NCI-H1105 (cell line): ENCODE measurements around the gene ZMIZ1.

ENCODE experiments used
- DNase-seq: peaks from one replicate; lab custom pipeline; 2025; lab: John Stamatoyannopoulos, UW

The ZMIZ1 gene

GRCh38 chr10:79150444-79150754 is 81.6 kb downstream of the ZMIZ1 start:
- DNase-seq, result no peak

GRCh38 chr10:79152423-79152817 is 83.7 kb downstream of the ZMIZ1 start:
- DNase-seq, result no peak

DNA sequence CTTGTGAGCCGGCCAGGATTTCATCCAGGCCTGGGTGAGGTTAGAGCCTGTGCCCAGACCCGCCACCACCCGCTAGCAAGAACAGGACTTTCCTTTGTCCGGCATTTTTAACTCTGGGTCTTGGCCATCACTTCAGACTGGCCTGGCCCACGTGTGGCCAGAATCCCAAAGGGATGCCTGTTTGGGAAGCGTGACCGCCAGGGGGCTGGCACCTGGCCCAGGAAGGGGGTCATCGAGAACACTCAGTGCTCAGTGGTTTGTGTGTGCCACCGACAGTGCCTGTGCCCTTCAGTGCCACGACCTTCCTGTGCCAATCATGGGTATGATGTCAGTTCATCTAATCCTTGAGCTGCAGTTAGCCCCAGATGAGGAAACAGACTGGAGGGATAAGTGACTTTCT is 85.0 kb downstream of the ZMIZ1 start:
- DNase-seq, result no peak

- DNase-seq, result no peak
Measured at GRCh38 chr10:79155301-79156081, 86.7 kb downstream of the ZMIZ1 start.

GRCh38 chr10:79156334-79157274 is 87.8 kb downstream of the ZMIZ1 start:
- DNase-seq, result no peak

GRCh38 chr10:79158004-79158340 is 89.2 kb downstream of the ZMIZ1 start:
- DNase-seq, result no peak

DNA sequence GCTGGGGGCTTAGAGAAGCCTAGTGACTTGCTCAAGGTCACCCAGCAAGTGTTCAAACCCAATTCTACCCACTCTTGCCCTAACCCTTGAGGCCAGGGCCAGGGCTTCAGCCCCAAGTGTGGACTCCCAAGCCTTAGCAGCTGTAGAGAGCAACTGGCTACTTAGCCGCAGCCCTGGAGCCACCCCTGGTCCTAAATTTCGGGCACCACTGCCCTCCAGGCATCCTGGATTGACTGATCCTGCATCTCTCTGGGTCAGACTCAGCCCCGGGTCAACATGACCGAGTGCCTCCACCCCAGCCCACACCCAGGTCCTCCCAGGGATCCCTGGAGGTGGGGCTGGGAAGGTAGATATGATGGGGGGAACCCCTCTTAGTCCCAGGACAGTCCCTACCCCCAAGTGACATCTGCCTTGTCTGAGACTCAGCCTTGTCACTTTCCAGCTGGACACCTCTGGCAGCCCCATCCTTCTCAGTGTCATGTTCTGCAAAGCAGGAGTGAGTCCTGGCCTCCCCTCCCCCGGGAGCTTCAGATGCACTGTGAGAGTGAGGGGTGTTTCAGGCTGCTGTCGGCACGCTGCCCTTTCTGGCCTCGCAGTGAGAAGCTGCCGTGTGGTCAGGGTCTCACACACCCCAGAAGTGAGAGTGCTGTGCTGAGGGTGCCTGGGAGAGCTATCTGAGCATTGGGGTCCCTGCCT is 89.8 kb downstream of the ZMIZ1 start:
- DNase-seq, result no peak

GRCh38 chr10:79159141-79159651 is 90.4 kb downstream of the ZMIZ1 start:
- DNase-seq, result no peak

DNA sequence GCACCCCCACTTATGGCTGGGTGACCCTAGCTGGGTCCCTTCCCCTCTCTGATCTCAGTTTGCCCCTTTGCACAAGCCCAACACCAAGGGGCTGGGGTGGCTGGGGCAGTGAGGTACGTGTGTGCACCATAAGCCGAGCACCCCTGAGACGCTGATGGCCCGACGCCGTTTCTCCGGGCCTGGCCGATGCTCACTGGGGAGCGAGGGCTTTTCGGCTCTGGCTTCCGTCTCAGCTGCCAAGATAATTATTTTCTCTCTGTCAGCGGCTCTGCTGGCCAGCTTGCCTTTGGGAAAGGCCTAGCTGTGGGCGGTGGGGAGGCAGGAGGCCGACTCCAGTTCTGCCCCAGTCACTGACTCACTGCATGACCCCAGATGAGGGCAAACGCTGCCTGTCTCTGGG is 91.0 kb downstream of the ZMIZ1 start:
- no peak for DNase-seq

DNA sequence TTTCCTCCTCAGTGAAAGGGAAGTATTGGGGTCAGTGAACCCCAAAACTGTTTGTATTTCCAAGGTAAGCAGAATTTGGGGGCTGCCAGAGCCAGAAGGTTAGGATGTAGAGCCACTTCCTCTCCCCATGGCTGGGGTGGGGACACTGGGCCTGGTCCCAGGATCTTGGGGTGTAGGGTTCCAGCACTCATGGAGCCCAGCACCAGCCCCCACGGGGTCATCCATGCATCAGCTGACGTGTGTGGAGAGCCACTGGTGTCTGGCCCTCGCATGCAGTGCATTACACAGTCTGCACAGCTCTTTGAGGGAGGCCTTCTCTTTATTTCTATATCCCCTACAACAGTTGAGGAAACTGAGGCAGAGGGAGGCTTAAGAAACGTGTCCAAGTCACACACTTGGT is 91.4 kb downstream of the ZMIZ1 start:
- no peak for DNase-seq

DNA sequence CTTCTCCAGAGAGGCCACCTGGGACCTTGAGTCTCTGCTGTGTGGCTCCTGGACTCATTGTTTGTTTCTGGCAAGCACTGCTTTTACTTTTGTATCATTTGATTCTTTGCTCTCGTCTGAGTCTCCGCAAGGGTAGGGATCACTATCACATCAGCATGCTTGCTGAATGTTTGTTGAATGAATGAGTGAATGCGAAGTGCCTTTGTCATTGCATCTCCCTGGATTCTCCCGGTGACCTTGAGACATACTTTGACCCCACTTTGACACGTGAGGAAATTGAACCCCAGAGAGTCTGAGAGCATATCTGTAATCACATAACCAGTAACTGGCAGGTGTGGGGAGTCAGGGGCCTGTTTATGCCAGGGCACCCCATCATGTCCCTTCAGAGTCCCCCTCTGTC is 92.8 kb downstream of the ZMIZ1 start:
- no peak for DNase-seq

GRCh38 chr10:79162022-79162421 is 93.3 kb downstream of the ZMIZ1 start:
- no peak for DNase-seq

- no peak for DNase-seq
Measured at GRCh38 chr10:79162861-79163665, 94.3 kb downstream of the ZMIZ1 start.

DNA sequence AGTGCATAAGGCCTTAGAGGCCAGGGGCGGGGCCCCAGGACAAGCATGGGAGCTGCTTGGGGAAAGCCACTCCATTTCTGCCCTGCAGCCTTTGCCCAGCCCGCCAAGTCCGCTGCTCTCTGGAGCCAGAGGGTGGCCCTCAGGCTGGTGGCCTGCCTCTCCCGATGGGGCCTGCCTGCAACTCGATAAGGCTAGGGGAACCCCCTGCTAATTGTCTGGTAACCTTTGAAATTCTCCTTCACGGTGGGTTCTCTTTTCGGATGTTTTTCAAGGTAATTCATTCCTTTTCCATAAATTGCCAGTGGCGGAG is 94.9 kb downstream of the ZMIZ1 start:
- DNase-seq, result no peak

GRCh38 chr10:79164075-79164474 is 95.3 kb downstream of the ZMIZ1 start:
- no peak for DNase-seq

DNA sequence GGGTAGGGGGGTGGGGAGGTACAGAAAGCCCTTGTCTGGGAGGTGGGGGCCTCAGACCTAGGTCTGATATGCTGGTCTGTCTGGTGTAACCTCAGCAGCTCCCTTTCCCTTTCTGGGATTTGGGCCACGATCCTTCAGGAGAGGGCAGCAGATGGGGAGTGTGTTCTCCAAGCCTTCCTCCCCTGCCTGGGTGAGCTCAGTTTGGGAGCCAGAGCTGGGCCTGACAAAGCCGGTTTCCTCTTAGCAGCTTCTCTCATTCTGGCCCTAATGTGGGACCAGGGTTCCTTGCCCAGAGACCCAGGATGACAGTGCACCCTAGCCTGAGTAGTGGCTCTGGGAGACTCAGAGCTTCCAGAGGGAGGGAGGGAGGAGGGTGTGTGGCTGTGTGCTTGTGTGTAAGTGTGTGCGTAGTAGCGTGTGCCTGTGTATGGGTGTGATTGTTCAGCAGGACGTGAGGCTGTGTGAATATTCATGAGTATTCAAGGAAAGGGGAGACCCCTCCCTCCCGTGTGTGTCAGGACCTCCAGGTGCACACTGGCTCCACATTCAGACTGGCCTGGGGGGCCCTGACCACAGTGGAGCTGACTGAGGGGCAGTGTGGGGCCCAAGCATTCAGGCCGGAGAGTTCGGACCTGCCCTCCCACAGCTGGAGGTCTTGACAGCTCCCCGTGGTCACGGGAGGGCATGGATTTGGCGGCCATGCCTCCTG is 96.5 kb downstream of the ZMIZ1 start:
- no peak for DNase-seq

GRCh38 chr10:79166312-79166721 is 97.6 kb downstream of the ZMIZ1 start:
- DNase-seq, result no peak

DNA sequence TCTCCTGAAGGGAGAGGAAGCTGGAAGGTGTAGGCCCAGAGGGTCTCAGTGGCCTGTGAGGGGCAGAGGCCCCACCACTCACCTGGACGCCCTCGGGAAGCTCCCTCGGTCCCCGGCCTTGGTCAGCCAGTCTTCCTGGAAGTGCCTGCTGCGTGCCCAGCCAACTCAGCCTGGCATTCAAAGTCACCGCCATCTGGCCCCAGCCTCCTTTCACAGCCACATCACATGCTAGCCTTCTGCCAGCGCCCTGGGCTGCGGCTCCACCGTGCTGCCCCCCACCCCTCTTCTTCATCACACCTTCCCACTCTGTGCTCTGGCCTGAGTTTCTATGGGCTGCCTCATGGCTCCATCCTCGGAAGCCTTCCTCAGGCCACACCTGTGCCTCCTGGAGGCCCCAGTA is 98.0 kb downstream of the ZMIZ1 start:
- DNase-seq, result no peak

DNA sequence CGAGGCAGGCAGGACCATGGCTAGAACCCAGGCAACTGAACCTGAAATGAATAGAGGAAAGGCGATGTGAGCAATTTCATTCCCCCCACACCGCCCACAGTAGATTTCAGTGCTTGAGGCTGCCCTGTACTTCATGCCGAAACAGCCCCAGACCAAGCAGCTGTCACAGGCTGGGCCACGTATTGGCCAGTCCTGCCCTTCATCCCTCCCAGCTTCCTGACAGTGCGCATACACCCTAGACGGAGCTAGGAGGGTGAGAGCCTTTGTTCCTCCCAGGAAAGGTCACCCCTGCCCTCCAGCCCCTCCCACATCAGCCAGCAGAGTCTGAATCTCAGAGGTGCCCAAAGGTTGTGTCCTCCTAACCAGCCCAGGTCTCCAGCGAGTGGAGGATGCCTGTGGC is 98.8 kb downstream of the ZMIZ1 start:
- DNase-seq, result no peak

DNA sequence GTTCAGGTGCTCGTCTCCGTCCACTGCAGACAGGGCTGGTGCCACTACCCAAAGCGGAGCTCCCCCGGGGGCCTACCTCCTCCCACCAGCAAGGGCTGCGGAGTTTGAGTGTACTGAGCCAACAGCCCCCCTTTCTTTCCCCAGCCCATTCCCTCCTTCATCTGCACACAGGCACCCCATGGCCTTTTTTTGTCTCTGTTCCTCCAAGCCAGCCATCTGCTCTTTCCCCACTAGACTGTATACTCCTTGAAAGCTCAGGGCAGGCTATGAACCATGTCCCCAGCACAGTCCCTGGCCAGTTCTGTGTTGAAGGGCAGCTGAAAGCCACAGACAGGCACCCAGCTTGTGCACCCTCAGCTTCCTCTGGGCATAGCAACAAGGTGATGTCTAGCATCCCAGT is 99.4 kb downstream of the ZMIZ1 start:
- no peak for DNase-seq

DNA sequence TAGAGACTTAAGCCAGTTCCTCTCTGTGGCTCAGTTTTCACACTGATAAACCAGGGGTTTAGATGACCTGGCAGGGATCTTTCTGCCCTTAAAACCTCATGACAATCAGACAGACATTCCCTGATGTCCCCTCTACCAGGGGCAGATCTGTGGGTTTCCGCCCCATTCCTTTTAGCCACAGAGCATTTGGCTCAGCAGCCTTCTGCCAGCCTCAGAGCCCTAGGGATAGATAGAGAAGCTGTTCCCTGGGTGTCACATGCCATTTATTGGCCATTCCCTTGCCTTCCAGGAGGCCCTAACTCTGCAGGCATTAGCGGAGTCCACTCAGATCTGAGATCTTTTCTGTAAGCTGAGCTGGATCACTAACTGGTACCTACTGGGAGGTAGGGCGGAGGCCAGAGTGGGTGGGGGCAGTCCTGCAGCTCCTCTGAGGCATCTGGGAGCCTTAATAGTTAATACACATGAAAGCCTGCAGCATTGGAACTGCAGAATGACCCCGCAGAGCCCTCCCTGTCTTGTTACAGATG is 101.5 kb downstream of the ZMIZ1 start:
- no peak for DNase-seq
